Endothelial cell (in vitro differentiated cells): ENCODE measurements around the gene PDE6B. TPM values are rescaled to one million over a fixed set of nuclear protein-coding genes. Genes with fewer than 3 reads are reported as not detected.

Experiments
- DNase-seq: peaks from one replicate; pipeline ENCODE4 v3.0.0; 2021; ENCODE audit warnings: low spot score
- H3K27ac Mint-ChIP-seq: one replicate; pipeline ENCODE4 v1.8.0; 2021; ENCODE audit warnings: mixed read lengths, inconsistent platforms; ENCODE audit not compliant: unreplicated experiment
- H3K27me3 Mint-ChIP-seq: one replicate; pipeline ENCODE4 v1.8.0; 2021; ENCODE audit warnings: mild to moderate bottlenecking, moderate library complexity, mixed read lengths, inconsistent platforms; ENCODE audit not compliant: unreplicated experiment
- H3K36me3 Mint-ChIP-seq: one replicate; pipeline ENCODE4 v1.8.0; 2021; ENCODE audit warnings: mild to moderate bottlenecking, low read depth, mixed read lengths, inconsistent platforms; ENCODE audit not compliant: unreplicated experiment
- H3K4me1 Mint-ChIP-seq: one replicate; pipeline ENCODE4 v1.8.0; 2021; ENCODE audit warnings: mild to moderate bottlenecking, mixed read lengths, inconsistent platforms; ENCODE audit not compliant: unreplicated experiment
- H3K4me3 Mint-ChIP-seq: one replicate; pipeline ENCODE4 v1.8.0; 2021; ENCODE audit warnings: mild to moderate bottlenecking, mixed read lengths, inconsistent platforms; ENCODE audit not compliant: unreplicated experiment
- H3K9me3 Mint-ChIP-seq: one replicate; pipeline ENCODE4 v1.8.0; 2021; ENCODE audit warnings: mixed read lengths, inconsistent platforms; ENCODE audit not compliant: unreplicated experiment
- CTCF ChIP-seq: fragments of 200-600 bp; sonication (generic); IDR thresholded peaks from one replicate; pipeline ENCODE4 v1.5.0; 2021; ENCODE audit warnings: antibody characterized with exemption; ENCODE audit not compliant: unreplicated experiment
- long read RNA-seq: library from polyadenylated mRNA; unstranded; transcript quantifications from one replicate; pipeline ENCODE4 v2.0.0, GENCODE V29; 2020; ENCODE audit not compliant: unreplicated experiment
- total RNA-seq: library from RNA; stranded (reverse); fragmentation: NEBNext Ultra II Directional; extraction: Animal tissue kit (Norgen Biotek cat#: 25700); gene quantifications from one replicate; pipeline ENCODE4 v1.2.1, GENCODE V29; 2021; ENCODE audit not compliant: unreplicated experiment

PDE6B gene
- 5.1 TPM for total RNA-seq
- long read RNA-seq = 0 reads

DNA sequence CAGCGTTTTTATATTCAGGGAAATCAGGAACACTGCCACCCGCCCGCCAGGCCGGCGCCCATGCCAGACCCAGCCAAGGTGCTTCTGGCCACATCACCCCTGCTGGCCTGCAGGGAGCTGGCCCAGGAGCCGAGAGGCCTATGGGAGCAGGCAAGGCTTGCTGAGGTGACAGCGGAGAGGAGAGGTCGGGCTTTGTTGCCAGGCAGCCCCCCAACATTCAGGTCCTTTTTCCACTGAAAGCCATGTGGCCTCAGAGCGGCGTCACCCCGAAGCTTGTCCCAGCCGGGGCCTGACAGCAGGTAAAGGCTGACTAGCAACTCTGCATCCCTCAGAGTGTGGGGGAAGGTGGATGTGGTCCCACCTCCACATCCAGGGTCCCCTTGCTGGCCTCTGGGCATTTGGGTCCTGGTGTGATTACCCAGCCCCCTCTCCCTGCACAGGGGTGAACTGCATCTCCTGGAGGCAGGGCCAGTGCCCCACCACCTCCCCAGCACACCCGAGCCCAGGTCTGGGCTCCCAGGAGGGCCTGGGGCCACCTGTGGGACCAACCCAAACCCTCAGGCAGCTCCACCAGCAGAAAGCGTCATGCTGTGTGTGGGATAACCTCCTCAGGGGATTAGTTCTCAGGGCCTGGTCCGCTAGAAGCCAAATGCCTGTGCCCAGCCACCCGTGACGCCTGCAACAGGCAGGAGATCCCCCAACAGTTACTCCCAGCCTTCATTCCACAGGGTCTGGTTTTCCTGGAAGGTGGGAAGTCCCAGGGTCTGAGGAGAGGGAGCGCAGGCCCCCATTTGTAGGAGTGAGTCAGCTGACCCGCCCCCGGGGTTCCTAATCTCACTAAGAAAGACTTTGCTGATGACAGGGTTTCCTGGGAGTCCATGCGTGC, at the start of gene PDE6B:
TSS of gene PDE6B (plus strand) at position 869 of the 886 bp plus-strand sequence. CDS start 54 bp downstream, outside the sequence.
- peaks cover 19% of the 10 kb centered on the region for H3K27me3 Mint-ChIP-seq
- H3K36me3 Mint-ChIP-seq = peaks cover 3% of the 10 kb centered on the region
- no peaks in the 10 kb centered on the region for H3K9me3 Mint-ChIP-seq
- DNase-seq = no peak
- H3K27ac Mint-ChIP-seq = no peak within 1 kb of the TSS
- peaks cover 2% of the 10 kb centered on the region for H3K4me1 Mint-ChIP-seq
- no peak within 1 kb of the TSS for H3K4me3 Mint-ChIP-seq
- no peak for TF ChIP-seq CTCF

DNA sequence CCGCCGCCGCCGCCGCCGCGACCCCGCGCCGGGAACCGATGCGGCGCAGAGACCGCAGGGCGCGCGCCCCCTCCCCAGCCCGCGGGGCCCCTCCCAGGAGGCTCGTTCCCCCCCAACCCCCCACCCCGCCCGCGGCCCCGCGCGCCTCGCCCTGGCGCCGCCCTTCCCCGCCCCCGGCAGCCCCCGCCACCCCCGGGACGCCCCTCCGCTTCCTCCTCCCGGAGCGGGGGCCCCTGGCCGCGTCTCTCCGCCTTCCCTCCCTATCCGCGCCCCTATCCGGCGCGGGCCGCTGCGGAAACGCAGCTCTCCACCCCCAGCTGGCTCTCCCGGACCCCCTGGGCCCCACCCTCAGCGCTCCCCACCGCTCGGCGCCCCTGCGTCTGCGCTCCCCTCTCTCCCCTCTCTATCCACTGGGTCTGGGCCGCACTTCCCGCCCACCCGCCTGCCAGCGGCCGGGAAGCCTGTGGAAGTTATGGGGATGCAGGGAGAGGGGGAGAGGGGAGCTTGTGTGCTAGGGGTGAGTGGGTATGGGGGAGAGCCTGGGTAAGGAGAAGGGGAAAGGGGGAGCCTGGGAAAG, 49.0 kb upstream of the PDE6B start, which contains the start of gene TMEM271:
TSS of gene TMEM271 (minus strand) at position 51 of the 577 bp plus-strand sequence. CDS start 233 bp downstream, outside the sequence.
- H3K27me3 Mint-ChIP-seq = peaks cover 34% of the 10 kb centered on the region
- DNase-seq = no peak
- no peaks in the 10 kb centered on the region for H3K9me3 Mint-ChIP-seq
- TF ChIP-seq CTCF = no peak
- H3K4me1 Mint-ChIP-seq = peaks cover 11% of the 10 kb centered on the region
- peaks cover 4% of the 10 kb centered on the region for H3K36me3 Mint-ChIP-seq
- peak within 1 kb of the TSS; percentile 88 for H3K4me3 Mint-ChIP-seq
- H3K27ac Mint-ChIP-seq = peak within 1 kb of the TSS; percentile 48

DNA sequence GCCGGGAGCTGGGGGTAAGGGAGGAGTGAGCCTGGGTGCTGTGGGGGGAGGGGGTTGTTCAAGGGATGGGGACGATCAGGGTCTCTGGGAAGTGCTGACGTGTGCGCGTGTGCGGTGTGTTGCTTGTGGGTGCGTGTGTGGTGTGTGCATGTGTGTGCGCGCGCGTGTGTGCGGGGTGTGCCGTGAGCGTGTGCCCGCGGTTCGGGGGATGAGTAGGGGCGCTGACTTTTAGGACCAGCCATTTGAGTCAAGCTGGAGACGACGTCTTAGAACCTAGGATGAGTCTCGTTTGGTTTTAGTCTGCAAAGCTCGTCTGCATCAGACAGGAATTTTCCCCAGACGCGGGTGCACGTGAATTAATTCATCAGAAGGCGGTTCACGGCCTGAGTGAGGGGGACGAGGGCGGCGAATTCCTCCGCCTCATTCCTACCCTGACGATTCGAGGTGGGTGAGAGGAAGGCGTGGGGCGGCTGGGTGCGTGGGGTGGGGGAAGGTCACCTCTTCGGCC, 48.3 kb upstream of the PDE6B start:
- Mint-ChIP-seq H3K4me3 (peak overlapping the region; percentile 88), H3K27ac (peak overlapping the region; percentile 48), H3K4me1 (peaks cover 11% of the 10 kb centered on the region), H3K9me3 (no peaks in the 10 kb centered on the region), H3K27me3 (peaks cover 27% of the 10 kb centered on the region), H3K36me3 (no peaks in the 10 kb centered on the region)
- DNase-seq = no peak
- TF ChIP-seq CTCF = no peak

DNA sequence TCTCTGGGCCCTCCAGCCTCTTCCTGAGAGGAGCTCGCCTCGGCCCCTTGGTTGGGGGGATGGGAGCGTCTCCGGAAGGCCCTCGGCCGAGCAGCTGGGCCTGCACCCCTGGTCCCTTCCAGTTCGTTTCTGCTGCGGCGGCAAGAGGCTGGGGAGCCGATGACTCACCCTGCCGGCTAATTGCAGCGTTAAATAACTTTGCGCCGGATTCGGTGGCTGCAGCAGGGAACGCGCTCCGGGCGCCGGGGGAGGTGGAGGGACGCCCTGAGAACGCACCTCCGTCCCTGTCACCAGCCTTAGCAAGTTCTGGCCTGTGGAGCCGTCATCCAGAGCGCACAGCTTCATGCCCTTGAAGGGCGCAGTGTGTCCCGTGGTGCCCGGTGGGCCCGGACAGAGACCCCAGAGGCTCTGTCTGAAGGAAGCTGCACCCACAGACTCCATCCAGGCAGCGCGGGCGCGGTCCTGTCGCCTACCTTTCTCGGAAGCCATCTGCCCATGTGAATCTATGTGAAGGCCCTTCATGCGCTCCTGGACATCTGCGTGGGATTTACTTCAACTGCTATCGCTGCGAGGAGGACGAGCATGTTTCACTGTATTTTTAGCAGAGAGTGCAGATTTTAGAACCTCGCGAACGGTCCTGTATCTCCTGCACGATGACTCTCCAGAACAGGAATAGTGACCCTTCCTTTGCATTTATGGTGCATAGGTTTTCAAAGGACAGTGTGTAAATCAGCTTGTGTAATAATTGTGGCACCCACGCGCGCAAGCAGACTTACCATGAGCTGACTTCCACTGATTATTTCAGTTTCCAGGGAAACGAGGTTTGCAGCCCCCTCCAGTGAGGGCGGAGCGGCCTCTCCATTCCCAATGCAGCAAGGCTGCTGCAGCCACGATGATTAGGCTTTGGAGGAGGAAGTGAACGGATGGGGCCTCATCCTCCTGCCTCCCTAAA, 47.6 kb upstream of the PDE6B start:
- DNase-seq = no peak
- peak overlapping the region; percentile 1 for H3K4me3 Mint-ChIP-seq
- no peaks in the 10 kb centered on the region for H3K36me3 Mint-ChIP-seq
- peaks cover 11% of the 10 kb centered on the region for H3K4me1 Mint-ChIP-seq
- peak overlapping the region; percentile 54 for H3K27ac Mint-ChIP-seq
- peaks cover 28% of the 10 kb centered on the region for H3K27me3 Mint-ChIP-seq
- TF ChIP-seq CTCF = no peak
- H3K9me3 Mint-ChIP-seq = no peaks in the 10 kb centered on the region
